ENCODE data around the gene SLC11A2. TPM values are rescaled to one million over a fixed set of nuclear protein-coding genes. Genes with fewer than 3 reads are reported as not detected.

Gene SLC11A2
- polyA plus RNA-seq, 3 donors, result 11.7 to 69.0 (median 14.9) TPM

- 82% methylated on average over 3 of the region's 6 CpGs for WGBS (ENCODE audit: insufficient coverage)
- no peaks in the 10 kb centered on the region for H3K79me2 ChIP-seq (ENCODE audit: insufficient read depth, low read length)
- H3K36me3 ChIP-seq (replicated peaks in 1 of 2; ENCODE audit: control insufficient read depth in 1 of 2, insufficient read depth in 2 of 2, low read length in 2 of 2), result peaks cover 13 to 39% of the 10 kb centered on the region in 2 donors
- no peak overlapping the region for H3K9ac ChIP-seq (ENCODE audit: insufficient read depth, low read length, poor library complexity, severe bottlenecking)
- H3K4me2 ChIP-seq (replicated peaks; ENCODE audit: extremely low read depth, low read length, poor library complexity, severe bottlenecking), result no peak overlapping the region
- DNase-seq, result no peak
- Mint-ChIP-seq H3K27ac (peak overlapping the region in 1 of 7 donors; percentile 35), H3K36me3 (peaks cover 34 to 37% of the 10 kb centered on the region in 2 donors), H3K4me3 (no peak overlapping the region), H3K27me3 (ENCODE audit: low read depth in 3 of 3) (no peaks in the 10 kb centered on the region), H3K9me3 (peaks cover 0 to 6% (median 0%) of the 10 kb centered on the region in 7 donors), H3K4me1 (no peaks in the 10 kb centered on the region)
- no peaks in the 10 kb centered on the region for H3K9me3 ChIP-seq (replicated peaks in 1 of 2; ENCODE audit: control insufficient read depth in 1 of 2, insufficient read depth in 1 of 2, low read length in 2 of 2)
- H3K27me3 ChIP-seq (ENCODE audit: control insufficient read depth in 2 of 2, insufficient read depth in 2 of 2, low read length in 2 of 2), result no peaks in the 10 kb centered on the region
- intact Hi-C loops (cut with micrococcal nuclease), result no loop called here
- H2AFZ ChIP-seq (ENCODE audit: insufficient read depth, low read depth, low read length, poor library complexity, severe bottlenecking), result no peak overlapping the region
- no peaks in the 10 kb centered on the region for H3K4me1 ChIP-seq (ENCODE audit: control insufficient read depth in 1 of 2, insufficient read depth in 2 of 2, low read length in 2 of 2)
- no peak for TF ChIP-seq CTCF (IDR thresholded peaks at IDR 0.05)
- H3K27ac ChIP-seq (ENCODE audit: low read depth in 1 of 2, low read length in 2 of 2), result no peak overlapping the region
- H4K20me1 ChIP-seq (ENCODE audit: insufficient read depth, low read length), result no peaks in the 10 kb centered on the region
- H3K4me3 ChIP-seq (replicated peaks in 1 of 3; ENCODE audit: low read depth in 2 of 3, low read length in 3 of 3), result no peak overlapping the region
Observed at GRCh38 chr12:50979369-50980052, 46.7 kb downstream of the SLC11A2 start.

- no peak for TF ChIP-seq CTCF (IDR thresholded peaks at IDR 0.05)
Observed at GRCh38 chr12:50971946-50972345, 54.2 kb downstream of the SLC11A2 start.

More at GRCh38 chr12:50971946-50972345, 54.2 kb downstream of the SLC11A2 start:
- Mint-ChIP-seq H3K27ac (no peak overlapping the region), H3K27me3 (ENCODE audit: low read depth in 3 of 3) (no peaks in the 10 kb centered on the region), H3K9me3 (peaks cover 7 to 25% (median 13%) of the 10 kb centered on the region in 7 donors), H3K36me3 (peaks cover 49 to 63% of the 10 kb centered on the region in 2 donors), H3K4me1 (peaks cover 1% of the 10 kb centered on the region), H3K4me3 (no peak overlapping the region)
- H3K27ac ChIP-seq (ENCODE audit: low read depth in 1 of 2, low read length in 2 of 2), result no peak overlapping the region
- H3K9me3 ChIP-seq (replicated peaks in 1 of 2; ENCODE audit: control insufficient read depth in 1 of 2, insufficient read depth in 1 of 2, low read length in 2 of 2), result peaks cover 0 to 8% of the 10 kb centered on the region in 2 donors
- H3K4me2 ChIP-seq (replicated peaks; ENCODE audit: extremely low read depth, low read length, poor library complexity, severe bottlenecking), result no peak overlapping the region
- no peaks in the 10 kb centered on the region for H3K4me1 ChIP-seq (ENCODE audit: control insufficient read depth in 1 of 2, insufficient read depth in 2 of 2, low read length in 2 of 2)
- H3K79me2 ChIP-seq (ENCODE audit: insufficient read depth, low read length), result no peaks in the 10 kb centered on the region
- no peak for DNase-seq
- no peaks in the 10 kb centered on the region for H4K20me1 ChIP-seq (ENCODE audit: insufficient read depth, low read length)
- no peak overlapping the region for H2AFZ ChIP-seq (ENCODE audit: insufficient read depth, low read depth, low read length, poor library complexity, severe bottlenecking)
- intact Hi-C loops (cut with micrococcal nuclease), result no loop called here
- H3K27me3 ChIP-seq (ENCODE audit: control insufficient read depth in 2 of 2, insufficient read depth in 2 of 2, low read length in 2 of 2), result no peaks in the 10 kb centered on the region
- no peak overlapping the region for H3K9ac ChIP-seq (ENCODE audit: insufficient read depth, low read length, poor library complexity, severe bottlenecking)
- no peak overlapping the region for H3K4me3 ChIP-seq (replicated peaks in 1 of 3; ENCODE audit: low read depth in 2 of 3, low read length in 3 of 3)
- H3K36me3 ChIP-seq (replicated peaks in 1 of 2; ENCODE audit: control insufficient read depth in 1 of 2, insufficient read depth in 2 of 2, low read length in 2 of 2), result peaks cover 13 to 33% of the 10 kb centered on the region in 2 donors
